ENCODE results near the gene ECM1. TPM values are rescaled to one million over a fixed set of nuclear protein-coding genes. Genes with fewer than 3 reads are reported as not detected.

The ECM1 gene
- total RNA-seq (1 to 10 TPM in 4 of 6 donors, under 1 TPM in 2; 0.63 to 5.6 (median 1.8) TPM), polyA plus RNA-seq (1 to 10 TPM; 2.6 to 6.1 TPM)

DNA sequence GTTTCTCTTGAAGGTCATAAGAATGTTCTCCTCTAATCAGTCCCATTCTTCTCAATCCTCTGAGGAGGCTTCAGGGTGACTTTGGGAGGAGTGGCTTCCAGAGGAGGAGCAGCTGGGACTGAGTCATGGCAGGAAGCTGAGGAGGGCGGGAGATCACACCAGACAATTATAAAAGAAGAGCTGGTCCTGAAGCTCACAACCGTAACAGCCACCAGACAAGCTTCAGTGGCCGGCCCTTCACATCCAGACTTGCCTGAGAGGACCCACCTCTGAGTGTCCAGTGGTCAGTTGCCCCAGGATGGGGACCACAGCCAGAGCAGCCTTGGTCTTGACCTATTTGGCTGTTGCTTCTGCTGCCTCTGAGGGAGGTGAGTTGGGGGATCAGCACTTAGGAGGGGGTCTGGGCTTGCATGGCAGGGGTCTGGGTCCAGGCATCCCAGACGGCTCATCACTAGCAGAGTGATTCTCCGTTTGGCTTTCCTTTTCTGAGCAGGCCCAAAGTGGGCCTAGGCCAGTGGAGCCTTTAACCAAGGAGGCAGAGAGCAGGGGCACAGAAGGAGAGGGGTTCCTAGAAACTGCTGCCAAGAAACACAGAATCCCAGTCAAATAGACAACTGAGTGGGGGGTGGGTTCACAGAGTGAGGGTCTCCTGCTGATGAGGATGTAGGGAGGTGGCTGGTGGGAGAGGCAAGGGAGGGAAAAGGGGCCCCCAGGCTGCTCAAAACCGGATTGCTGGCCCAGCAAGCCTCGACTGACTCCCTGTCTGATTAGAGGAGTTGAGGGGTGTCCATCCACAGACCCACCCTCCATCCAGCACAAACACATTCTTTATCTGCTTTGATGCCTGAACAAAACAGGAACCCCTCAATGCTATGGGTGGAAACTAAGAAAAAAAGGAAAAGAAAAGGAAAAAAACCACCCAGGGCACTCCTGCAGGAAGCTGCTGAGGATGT is at the start of gene ECM1:
Gene ECM1, plus strand, starts transcription at position 198 of the 953 bp plus-strand sequence. Its CDS starts 101 bp downstream, at position 299.
- 75 to 80% methylated on average over 7 of the region's 7 CpGs for WGBS, 2 donors
- Histone ChIP-seq H3K4me1 (no peaks in the 10 kb centered on the region), H3K36me3 (peaks cover 0 to 9% (median 8%) of the 10 kb centered on the region in 3 donors), H3K9me3 (no peaks in the 10 kb centered on the region), H3K4me3 (no peak within 1 kb of the TSS), H3K27me3 (no peaks in the 10 kb centered on the region), H3K27ac (no peak within 1 kb of the TSS)
- TF ChIP-seq, protein P1, sequence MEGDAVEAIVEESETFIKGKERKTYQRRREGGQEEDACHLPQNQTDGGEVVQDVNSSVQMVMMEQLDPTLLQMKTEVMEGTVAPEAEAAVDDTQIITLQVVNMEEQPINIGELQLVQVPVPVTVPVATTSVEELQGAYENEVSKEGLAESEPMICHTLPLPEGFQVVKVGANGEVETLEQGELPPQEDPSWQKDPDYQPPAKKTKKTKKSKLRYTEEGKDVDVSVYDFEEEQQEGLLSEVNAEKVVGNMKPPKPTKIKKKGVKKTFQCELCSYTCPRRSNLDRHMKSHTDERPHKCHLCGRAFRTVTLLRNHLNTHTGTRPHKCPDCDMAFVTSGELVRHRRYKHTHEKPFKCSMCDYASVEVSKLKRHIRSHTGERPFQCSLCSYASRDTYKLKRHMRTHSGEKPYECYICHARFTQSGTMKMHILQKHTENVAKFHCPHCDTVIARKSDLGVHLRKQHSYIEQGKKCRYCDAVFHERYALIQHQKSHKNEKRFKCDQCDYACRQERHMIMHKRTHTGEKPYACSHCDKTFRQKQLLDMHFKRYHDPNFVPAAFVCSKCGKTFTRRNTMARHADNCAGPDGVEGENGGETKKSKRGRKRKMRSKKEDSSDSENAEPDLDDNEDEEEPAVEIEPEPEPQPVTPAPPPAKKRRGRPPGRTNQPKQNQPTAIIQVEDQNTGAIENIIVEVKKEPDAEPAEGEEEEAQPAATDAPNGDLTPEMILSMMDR (IDR thresholded peaks at IDR 0.05) = no peak
- intact Hi-C loops (cut with DNase I) = no loop called here
- ATAC-seq (peak in 3 of 4 donors; percentile 37 to 69 (median 65)), FAIRE-seq (no peak), DNase-seq (peak in 1 of 6 donors; percentile 34)

DNA sequence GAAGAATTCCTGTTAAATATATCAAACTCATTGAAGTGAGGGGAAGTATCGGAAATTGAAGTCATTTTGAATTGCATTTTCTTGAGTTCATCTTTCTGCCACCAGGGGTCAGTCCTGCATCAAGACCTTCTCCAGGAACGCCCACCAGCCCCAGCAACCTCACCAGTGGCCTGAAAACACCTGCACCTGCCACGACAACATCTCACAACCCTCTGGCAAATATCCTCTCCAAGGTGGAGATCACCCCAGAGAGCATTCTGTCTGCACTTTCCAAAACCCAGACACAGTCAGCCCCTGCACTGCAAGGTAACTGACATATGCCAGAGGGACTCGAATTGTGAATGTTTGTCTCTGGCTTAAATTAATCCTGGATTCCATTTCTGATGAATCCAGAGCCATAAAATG is 43.5 kb upstream of the ECM1 start:
- FAIRE-seq (no peak), DNase-seq (peak; percentile 46 to 67 (median 60)), ATAC-seq (peak; percentile 65 to 94 (median 88))
- Histone ChIP-seq H3K36me3 (peaks cover 0 to 36% (median 0%) of the 10 kb centered on the region in 3 donors), H3K9me3 (no peaks in the 10 kb centered on the region), H3K4me1 (no peaks in the 10 kb centered on the region), H3K27me3 (no peaks in the 10 kb centered on the region), H3K4me3 (no peak overlapping the region), H3K27ac (no peak overlapping the region)
- WGBS, 2 donors = 35 to 40% methylated on average over 4 of the region's 4 CpGs
- intact Hi-C loops (cut with DNase I) = no loop called here
- TF ChIP-seq, protein P1 (IDR thresholded peaks at IDR 0.05) = peak; percentile 30 to 72 (median 68)

DNA sequence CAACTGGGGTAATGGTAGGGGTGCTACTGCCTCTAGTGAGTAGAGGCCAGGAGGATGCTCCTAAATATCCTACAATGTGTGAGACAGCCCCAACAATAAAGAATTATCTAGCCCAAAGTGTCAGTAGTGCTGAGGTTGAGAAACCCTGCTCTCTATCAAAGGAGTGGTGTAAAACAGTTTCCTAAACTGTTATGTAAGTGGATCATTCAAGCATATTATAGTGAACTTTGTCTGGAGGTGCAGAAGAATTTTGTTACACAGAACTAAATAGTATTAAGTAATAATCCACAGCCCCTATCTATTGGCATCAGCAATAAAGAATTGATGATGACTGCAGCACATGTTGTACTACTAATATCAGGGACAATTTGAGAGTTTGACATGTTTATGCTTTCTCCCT is 40.9 kb upstream of the ECM1 start:
- no peaks in the 10 kb centered on the region for H3K27me3 ChIP-seq
- no peaks in the 10 kb centered on the region for H3K9me3 ChIP-seq
- no peak for ATAC-seq
- no peak for DNase-seq
- FAIRE-seq = no peak
- TF ChIP-seq, protein P1 (IDR thresholded peaks at IDR 0.05) = no peak
- intact Hi-C loops (cut with DNase I) = no loop called here
- peaks cover 0 to 36% (median 16%) of the 10 kb centered on the region in 3 donors for H3K36me3 ChIP-seq
- no peak overlapping the region for H3K27ac ChIP-seq
- H3K4me3 ChIP-seq = no peak overlapping the region
- H3K4me1 ChIP-seq = no peaks in the 10 kb centered on the region

DNA sequence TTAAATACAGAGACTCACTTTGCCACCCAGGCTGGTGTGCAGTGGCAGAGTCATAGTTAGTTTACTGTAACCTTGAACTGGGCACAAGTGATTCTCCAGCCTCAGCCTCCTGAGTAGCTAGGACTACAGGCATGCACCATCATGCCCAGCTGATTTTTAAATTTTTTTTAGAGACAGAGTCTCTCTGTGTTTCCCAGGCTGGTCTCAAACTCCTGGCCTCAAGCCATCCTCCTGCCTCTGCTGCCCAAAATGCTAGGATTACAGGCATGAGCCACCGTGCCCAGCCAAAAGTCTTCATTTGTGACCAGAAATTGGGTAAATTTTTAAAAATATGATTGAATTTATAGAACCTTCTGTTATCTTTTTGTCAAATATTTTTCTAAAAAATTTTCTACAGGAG is 38.6 kb upstream of the ECM1 start:
- H3K27me3 ChIP-seq = no peaks in the 10 kb centered on the region
- peaks cover 0 to 32% (median 22%) of the 10 kb centered on the region in 3 donors for H3K36me3 ChIP-seq
- H3K4me3 ChIP-seq = no peak overlapping the region
- no peak for ATAC-seq
- DNase-seq = peak in 1 of 6 donors; percentile 3
- no peak for FAIRE-seq
- H3K4me1 ChIP-seq = peaks cover 0 to 5% (median 4%) of the 10 kb centered on the region in 3 donors
- WGBS, 2 donors = 65 to 69% methylated on average over 1 of the region's 1 CpG
- no peak overlapping the region for H3K27ac ChIP-seq
- H3K9me3 ChIP-seq = no peaks in the 10 kb centered on the region
- TF ChIP-seq, protein P1 (IDR thresholded peaks at IDR 0.05) = no peak
- intact Hi-C loops (cut with DNase I) = no loop called here

Measured in pancreas (tissue), 10 donors.